Measurements from ENCODE around the gene AGPAT3.

The AGPAT3 gene

GRCh38 chr21:43864313-43864961 lies 586 bp upstream of the AGPAT3 start (continued):
- TF ChIP-seq ZNF394 (tag by site-specific recombination; IDR thresholded peaks at IDR 0.05; ENCODE audit: borderline replicate concordance) (peak; percentile 24; the same call in 1 of the 2 replicates), ZSCAN30 (tag by site-specific recombination; IDR thresholded peaks at IDR 0.05) (peak; percentile 38; the same call in 1 of the 2 replicates), ZNF404 (tag by site-specific recombination; IDR thresholded peaks at IDR 0.05) (no peak), KLF16 (tag by site-specific recombination; IDR thresholded peaks at IDR 0.05) (no peak), FEZF1 (tag by site-specific recombination; IDR thresholded peaks at IDR 0.05) (no peak), SP3 (tag by site-specific recombination; IDR thresholded peaks at IDR 0.05) (peak; percentile 53; the same call in 1 of the 2 replicates), ZNF350 (tag by site-specific recombination; IDR thresholded peaks at IDR 0.05) (no peak), ZNF692 (tag by site-specific recombination; IDR thresholded peaks at IDR 0.05) (peak; percentile 66; the same call in 1 of the 2 replicates), ZNF449 (tag by site-specific recombination; IDR thresholded peaks at IDR 0.05) (no peak), ZBTB1 (tag by site-specific recombination; IDR thresholded peaks at IDR 0.05) (no peak), ZNF837 (tag by site-specific recombination; IDR thresholded peaks at IDR 0.05) (no peak), GFI1B (tag by site-specific recombination; IDR thresholded peaks at IDR 0.05) (no peak), ZBTB10 (tag by site-specific recombination; IDR thresholded peaks at IDR 0.05) (peak; percentile 69), ZNF423 (tag by site-specific recombination; IDR thresholded peaks at IDR 0.05) (no peak), ZNF776 (tag by site-specific recombination; IDR thresholded peaks at IDR 0.05; ENCODE audit: borderline replicate concordance) (no peak), ZSCAN18 (tag by site-specific recombination; IDR thresholded peaks at IDR 0.05) (no peak), BCL11B (tag by site-specific recombination; IDR thresholded peaks at IDR 0.05; ENCODE audit: low read depth) (0 out of 2 replicates have a peak, but pooled peaks have one; percentile 31), SP7 (tag by site-specific recombination; IDR thresholded peaks at IDR 0.05) (peak; percentile 58; the same call in 1 of the 2 replicates), ZBTB17 (tag by site-specific recombination; IDR thresholded peaks at IDR 0.05) (peak; percentile 53; the same call in 1 of the 2 replicates), ZNF585B (tag by site-specific recombination; IDR thresholded peaks at IDR 0.05) (no peak; the same call in 1 of the 2 replicates), KLF10 (tag by site-specific recombination; IDR thresholded peaks at IDR 0.05) (peak; percentile 20; the same call in 1 of the 2 replicates), ZNF596 (tag by site-specific recombination; IDR thresholded peaks at IDR 0.05) (no peak), ZNF366 (tag by site-specific recombination; conservative IDR thresholded peaks at IDR 0.05) (no peak), HOXA7 (CRISPR knock-in tag; IDR thresholded peaks at IDR 0.05; ENCODE audit: borderline replicate concordance) (no peak), ZBTB7A (tag by site-specific recombination; IDR thresholded peaks at IDR 0.05; ENCODE audit: low read depth) (peak; percentile 71; the same call in 1 of the 2 replicates), ZNF843 (tag by site-specific recombination; IDR thresholded peaks at IDR 0.05) (no peak), ZNF426 (tag by site-specific recombination; IDR thresholded peaks at IDR 0.05) (no peak), ZNF501 (tag by site-specific recombination; IDR thresholded peaks at IDR 0.05) (no peak)
- TF ChIP-seq, protein P1, sequence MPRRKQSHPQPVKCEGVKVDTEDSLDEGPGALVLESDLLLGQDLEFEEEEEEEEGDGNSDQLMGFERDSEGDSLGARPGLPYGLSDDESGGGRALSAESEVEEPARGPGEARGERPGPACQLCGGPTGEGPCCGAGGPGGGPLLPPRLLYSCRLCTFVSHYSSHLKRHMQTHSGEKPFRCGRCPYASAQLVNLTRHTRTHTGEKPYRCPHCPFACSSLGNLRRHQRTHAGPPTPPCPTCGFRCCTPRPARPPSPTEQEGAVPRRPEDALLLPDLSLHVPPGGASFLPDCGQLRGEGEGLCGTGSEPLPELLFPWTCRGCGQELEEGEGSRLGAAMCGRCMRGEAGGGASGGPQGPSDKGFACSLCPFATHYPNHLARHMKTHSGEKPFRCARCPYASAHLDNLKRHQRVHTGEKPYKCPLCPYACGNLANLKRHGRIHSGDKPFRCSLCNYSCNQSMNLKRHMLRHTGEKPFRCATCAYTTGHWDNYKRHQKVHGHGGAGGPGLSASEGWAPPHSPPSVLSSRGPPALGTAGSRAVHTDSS (tag by site-specific recombination; IDR thresholded peaks at IDR 0.05): no peak
- TF ChIP-seq, protein P2, sequence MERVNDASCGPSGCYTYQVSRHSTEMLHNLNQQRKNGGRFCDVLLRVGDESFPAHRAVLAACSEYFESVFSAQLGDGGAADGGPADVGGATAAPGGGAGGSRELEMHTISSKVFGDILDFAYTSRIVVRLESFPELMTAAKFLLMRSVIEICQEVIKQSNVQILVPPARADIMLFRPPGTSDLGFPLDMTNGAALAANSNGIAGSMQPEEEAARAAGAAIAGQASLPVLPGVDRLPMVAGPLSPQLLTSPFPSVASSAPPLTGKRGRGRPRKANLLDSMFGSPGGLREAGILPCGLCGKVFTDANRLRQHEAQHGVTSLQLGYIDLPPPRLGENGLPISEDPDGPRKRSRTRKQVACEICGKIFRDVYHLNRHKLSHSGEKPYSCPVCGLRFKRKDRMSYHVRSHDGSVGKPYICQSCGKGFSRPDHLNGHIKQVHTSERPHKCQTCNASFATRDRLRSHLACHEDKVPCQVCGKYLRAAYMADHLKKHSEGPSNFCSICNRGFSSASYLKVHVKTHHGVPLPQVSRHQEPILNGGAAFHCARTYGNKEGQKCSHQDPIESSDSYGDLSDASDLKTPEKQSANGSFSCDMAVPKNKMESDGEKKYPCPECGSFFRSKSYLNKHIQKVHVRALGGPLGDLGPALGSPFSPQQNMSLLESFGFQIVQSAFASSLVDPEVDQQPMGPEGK (tag by site-specific recombination; IDR thresholded peaks at IDR 0.05): peak; percentile 96
